ENCODE results near the gene PLCL1.

The PLCL1 gene

GRCh38 chr2:198102120-198102519 is 297.7 kb downstream of the PLCL1 start:
- DNase-seq, result no peak

GRCh38 chr2:198102856-198103255 is 298.5 kb downstream of the PLCL1 start:
- no peak for DNase-seq

- peak in 1 of 56 donors; percentile 17 for DNase-seq
Measured at GRCh38 chr2:198106621-198107385, 302.4 kb downstream of the PLCL1 start.

GRCh38 chr2:198113316-198113715 is 308.9 kb downstream of the PLCL1 start:
- DNase-seq, result no peak

GRCh38 chr2:198114064-198114463 is 309.7 kb downstream of the PLCL1 start:
- DNase-seq, result no peak

GRCh38 chr2:198115201-198115600 is 310.8 kb downstream of the PLCL1 start:
- no peak for DNase-seq

- no peak for DNase-seq
Measured at GRCh38 chr2:198116756-198117155, 312.4 kb downstream of the PLCL1 start.

GRCh38 chr2:198117406-198118041 is 313.1 kb downstream of the PLCL1 start:
- no peak for DNase-seq

- peak in 6 of 56 donors; percentile 8 to 24 (median 14) for DNase-seq
Measured at GRCh38 chr2:198127627-198128026, 323.2 kb downstream of the PLCL1 start.

GRCh38 chr2:198129609-198130008 is 325.2 kb downstream of the PLCL1 start:
- no peak for DNase-seq

- DNase-seq, result no peak
Measured at GRCh38 chr2:198134293-198134955, 330.0 kb downstream of the PLCL1 start.

GRCh38 chr2:198135481-198135934 is 331.1 kb downstream of the PLCL1 start:
- DNase-seq, result no peak

- DNase-seq, result no peak
Measured at GRCh38 chr2:198136142-198136541, 331.7 kb downstream of the PLCL1 start.

- DNase-seq, result no peak
Measured at GRCh38 chr2:198137733-198138132, 333.3 kb downstream of the PLCL1 start.

- DNase-seq, result no peak
Measured at GRCh38 chr2:198141726-198142125, 337.3 kb downstream of the PLCL1 start.

- DNase-seq, result peak in 5 of 56 donors; percentile 10 to 31 (median 17)
Measured at GRCh38 chr2:198143156-198143555, 338.8 kb downstream of the PLCL1 start.

GRCh38 chr2:198143793-198144192 is 339.4 kb downstream of the PLCL1 start:
- peak in 1 of 56 donors; percentile 7 for DNase-seq

- DNase-seq, result peak in 6 of 56 donors; percentile 9 to 35 (median 20)
Measured at GRCh38 chr2:198144660-198145059, 340.3 kb downstream of the PLCL1 start.

- no peak for DNase-seq
Measured at GRCh38 chr2:198146346-198146940, 342.1 kb downstream of the PLCL1 start.

GRCh38 chr2:198157314-198157713 is 352.9 kb downstream of the PLCL1 start:
- no peak for DNase-seq

- DNase-seq, result no peak
Measured at GRCh38 chr2:198161151-198161550, 356.8 kb downstream of the PLCL1 start.

- peak in 17 of 56 donors; percentile 7 to 53 (median 18) for DNase-seq
Measured at GRCh38 chr2:198162276-198162675, 357.9 kb downstream of the PLCL1 start.
